Kidney tubule cell (primary cell): ENCODE data around the gene CLRN3.

ENCODE experiments used
- DNase-seq: peaks from one replicate; pipeline ENCODE4 v3.0.0-alpha.2; 2018; ENCODE audit warnings: low spot score

CLRN3 gene, protein sequence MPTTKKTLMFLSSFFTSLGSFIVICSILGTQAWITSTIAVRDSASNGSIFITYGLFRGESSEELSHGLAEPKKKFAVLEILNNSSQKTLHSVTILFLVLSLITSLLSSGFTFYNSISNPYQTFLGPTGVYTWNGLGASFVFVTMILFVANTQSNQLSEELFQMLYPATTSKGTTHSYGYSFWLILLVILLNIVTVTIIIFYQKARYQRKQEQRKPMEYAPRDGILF

DNA sequence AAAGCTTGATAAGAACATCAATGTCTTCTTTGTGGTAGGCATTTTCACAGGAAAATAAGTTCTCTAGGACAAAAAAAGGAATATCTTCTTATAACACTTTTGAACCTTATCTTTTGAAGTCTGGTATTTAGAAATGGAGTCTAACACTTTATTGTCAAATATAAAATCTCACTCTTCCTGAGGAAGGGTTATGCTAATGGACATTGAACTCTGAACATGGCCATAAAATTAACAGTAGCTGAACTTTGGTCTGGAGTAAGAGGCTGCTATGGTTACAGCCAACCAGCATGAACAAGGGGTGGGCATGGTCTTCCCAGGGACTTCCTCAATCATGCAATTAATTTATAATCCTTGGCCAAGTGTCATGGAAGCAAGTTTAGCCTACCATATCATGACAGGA is at the start of gene CLRN3:
TSS of gene CLRN3 (minus strand) at position 199 of the 400 bp plus-strand sequence. CDS start at position 42, 157 bp downstream.
- no peak for DNase-seq

DNA sequence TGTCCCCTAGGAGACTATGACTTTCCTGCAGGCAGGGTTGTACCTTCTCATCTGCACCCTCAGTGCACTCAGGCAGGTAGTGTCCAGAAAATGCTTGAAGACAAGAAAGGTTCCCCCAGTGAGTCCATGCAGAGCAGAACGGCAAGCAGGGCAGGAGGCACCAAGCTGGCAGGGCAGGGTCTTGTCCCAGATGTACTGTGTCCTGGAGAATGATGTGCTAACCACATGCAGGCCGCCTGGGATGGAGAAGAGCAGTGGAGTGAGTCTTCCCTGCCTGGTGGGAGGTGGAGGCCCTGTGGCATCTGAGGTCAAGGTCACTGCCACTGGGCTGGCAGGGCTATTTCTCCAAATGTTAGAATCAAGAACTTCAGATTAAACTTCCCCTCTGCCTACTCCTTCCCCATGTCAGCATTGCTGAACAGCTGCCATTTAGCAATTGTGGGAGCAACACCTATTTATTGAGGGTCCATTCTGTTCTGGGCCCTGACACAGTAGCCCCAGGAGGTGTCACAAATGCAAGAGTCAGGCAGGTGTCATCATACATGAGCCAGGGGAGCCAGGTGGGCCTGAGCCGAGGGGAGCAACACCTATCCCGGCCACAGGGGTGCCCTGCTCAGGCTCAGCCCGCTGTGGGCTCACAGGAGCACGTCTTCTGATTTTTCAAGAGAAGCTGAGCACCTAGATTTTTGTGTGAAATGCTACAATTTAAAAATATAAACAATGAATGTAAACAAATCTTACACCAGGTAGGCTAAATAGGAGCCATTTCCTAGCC is 48.3 kb upstream of the CLRN3 start:
- no peak for DNase-seq

DNA sequence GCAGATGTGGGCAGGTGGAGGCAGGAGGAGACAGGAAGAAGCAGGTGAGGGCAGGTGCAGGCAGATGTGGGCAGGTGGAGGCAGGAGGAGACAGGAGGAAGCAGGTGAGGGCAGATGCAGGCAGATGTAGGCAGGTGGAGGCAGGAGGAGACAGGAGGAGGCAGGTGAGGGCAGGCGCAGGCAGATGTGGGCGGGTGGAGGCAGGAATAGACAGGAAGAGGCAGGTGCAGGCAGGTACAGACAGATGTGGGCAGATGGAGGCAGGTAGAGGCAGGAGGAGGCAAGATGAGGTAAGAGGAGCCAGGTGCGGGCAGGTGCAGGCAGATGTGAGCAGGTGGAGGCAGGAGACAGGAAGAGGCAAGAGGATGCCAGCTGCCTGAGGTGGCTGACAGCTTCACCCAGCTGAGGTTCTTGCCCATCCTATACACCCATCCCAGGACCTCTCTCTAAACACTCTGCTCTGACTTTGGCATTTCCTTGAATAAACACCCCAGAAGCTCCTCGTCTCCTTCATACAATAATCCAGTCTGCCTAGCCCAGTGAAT is 47.1 kb upstream of the CLRN3 start:
- DNase-seq: no peak

DNA sequence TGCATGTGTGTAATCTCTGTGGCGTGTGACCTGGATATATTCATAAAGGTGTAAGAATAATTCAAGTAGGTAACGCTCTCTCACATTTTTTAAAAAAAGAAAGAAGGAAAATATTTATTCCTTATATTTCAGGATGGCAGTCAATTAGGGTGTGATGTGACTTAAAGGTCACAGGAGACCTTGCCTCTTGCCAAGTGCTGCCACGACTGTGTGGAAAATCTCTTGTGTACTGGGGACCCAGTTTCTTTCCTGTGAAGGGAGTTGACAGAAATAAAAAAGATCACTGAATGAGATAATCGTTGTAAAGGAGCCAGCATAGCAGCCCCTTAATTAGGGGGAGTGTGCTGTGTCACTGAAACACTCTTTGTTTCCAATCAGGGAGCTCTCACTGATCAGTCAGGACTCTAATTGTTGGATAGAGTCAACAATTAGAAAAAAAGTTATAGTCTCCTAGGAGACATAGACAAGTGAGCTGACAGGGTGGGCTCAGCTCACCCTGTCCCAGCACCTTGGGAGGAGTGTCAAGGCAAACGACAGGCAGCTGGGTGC is 45.2 kb upstream of the CLRN3 start:
- no peak for DNase-seq

DNA sequence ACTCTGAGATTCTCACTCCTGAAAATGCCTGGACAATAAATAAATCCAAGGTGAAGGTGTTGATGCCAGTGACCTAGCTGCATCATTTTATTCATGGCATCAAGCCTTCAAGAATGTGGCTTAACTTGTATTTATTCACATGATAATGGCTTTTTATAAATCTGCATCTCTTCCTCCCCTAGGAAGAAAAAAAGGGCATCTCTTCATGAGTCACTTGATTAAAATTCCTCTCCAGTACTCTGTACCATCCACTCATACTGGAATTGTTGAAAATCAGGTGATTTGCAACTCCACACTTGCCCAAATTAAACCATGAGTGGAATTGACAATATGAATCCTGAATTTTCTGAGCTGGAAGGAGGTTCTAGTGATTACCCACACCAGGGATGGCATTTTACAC is 44.3 kb upstream of the CLRN3 start:
- peak; percentile 36 for DNase-seq

DNA sequence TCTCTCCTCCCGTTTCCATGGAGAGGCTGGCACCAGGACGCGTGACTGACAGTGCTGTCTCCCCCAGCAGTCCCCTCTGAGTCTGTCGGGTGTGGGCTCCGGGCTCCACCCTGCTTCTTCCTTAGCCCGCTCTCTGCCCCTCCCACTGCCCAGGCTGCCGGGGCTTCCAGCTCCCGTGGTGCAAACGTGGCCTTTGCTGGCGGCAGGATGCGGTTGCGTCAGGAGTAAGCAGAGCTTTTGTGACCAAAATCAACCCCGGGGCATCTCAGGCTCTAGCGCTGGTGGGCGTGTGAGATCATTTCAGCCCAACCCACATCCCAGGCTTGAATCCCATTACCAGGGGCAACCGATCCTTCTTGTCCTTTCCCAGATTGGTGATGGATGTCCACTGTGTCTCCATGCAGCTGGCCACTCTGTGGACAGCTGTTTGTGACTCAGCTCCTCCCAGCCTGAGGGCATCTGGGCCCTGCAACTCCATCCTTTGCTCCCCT is 42.4 kb upstream of the CLRN3 start:
- DNase-seq: no peak

DNA sequence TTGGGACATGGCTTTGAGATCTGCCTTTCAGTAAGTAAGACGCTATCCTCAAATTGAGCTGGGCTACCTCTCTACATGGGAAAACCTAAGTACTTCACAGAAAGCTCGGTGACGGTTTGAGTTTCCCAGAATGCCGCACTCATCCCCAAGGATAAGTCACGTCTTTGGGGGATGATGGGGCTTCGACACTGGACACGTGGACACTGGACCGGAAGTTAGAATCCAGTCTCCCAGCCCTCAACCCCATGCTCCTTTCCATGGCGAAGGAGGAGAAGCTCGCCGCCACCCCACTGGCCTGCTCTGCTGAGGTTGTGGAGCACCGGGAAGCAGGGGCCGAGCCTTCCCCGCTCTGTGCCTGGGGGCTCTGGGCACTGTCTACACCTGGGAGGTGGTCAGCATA is 41.6 kb upstream of the CLRN3 start:
- DNase-seq: no peak

DNA sequence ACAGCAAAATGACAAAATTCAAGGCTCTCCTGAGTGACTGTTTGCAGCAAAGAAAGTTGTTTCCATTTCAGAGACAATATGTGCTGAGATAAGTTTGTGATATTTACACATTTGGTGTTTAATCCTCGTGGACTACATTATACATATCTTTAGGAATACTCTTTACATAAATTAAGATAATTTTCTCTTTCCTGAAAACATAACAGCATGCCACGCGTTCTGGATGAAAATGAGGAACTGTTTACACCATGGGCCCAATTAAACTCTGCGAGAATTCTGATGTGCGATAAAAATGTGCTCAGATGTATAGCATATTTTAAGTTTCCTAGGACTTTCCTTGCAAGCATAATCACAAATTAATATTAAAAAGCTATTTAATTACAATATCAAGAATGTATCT is 40.5 kb upstream of the CLRN3 start:
- DNase-seq: no peak

DNA sequence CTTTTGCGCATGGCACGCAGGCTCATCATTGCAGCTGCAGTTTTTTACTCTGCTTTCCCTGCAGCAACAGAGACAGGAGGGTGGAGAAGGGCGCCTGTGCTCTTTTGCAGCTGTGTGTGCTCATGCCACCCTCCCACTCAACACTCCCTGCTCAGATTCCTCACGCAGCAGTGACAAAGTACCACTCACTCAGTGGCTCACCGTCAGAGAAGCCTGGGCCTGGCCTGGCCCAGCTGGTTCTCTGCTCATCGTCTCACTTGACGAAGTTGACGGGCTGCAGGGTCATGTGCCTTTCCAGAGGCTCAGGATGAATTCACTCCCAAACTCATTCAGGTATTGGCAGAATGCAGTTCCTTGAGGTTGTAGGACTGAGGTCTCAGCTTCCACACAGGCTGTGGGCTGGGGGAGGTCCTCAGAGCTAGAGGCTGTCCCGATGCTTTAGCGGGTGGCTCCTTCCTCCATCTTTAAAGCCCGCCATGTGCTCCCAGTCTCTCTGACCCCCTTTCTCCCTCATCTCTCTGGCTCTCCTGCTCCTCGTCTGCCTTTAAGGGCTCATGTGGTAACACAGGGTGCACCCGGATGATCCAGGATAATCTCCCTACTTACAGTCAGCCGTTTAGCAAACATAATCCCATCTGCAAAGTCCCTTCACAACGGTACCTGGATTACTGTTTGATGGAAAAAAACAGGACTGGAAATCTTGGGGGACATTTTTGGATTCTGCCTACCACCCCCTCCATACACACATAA is 40.0 kb upstream of the CLRN3 start:
- no peak for DNase-seq

DNA sequence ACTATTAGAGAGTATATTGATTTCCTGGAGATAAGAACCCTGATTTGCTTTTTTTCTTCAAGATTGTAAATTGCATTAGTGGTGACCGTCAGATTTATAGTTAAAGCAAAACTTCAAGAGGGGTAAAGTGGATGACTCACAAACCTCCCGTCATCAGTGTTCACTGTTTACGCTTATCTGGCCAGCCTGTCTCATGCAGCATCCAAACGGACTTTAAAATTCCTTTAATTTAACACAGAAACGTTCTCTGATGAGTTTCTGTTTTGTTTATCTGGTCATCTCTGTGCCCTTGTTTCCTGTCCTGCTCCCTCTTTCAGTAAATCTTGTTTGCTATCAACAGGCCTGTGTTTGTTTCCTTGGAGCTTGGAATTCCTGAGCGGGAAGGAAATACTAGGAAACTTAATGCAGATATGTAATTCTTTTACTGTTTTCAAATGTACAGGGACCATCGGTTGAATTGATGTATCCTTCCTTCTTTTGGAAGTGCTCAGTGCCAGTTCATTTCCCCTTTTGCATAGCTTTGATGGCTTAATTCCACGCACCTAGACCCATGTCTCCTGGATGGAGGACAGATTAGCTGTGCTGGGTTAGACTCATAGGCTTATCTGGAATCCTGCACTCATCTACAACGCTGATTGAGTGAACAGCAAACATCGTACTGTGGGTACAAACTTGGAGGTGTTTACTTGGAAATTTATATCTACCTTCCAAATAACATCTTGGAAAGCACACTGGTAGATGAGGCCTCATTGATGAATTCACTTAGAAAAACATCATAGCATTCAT is 35.5 kb upstream of the CLRN3 start:
- no peak for DNase-seq

DNA sequence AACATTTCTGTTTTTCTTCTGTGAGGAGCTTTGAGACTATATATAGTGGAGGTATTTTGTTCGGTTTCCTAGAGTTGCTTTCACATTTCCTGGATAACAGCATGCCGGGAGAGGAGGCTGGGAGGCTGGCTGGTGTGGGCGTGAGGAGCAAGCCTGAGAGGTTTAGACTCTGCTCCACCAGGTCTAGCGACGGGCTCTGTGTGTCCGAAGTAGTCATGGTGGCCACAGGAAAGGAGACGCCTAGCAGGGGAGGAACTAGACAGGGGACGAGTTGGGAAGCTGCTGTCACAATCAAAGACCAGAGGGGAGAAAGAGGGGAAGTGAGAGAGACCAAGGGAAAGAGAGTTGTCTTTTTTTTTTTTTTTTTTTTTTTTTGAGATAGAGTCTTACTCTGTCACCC is 33.7 kb upstream of the CLRN3 start:
- no peak for DNase-seq

DNA sequence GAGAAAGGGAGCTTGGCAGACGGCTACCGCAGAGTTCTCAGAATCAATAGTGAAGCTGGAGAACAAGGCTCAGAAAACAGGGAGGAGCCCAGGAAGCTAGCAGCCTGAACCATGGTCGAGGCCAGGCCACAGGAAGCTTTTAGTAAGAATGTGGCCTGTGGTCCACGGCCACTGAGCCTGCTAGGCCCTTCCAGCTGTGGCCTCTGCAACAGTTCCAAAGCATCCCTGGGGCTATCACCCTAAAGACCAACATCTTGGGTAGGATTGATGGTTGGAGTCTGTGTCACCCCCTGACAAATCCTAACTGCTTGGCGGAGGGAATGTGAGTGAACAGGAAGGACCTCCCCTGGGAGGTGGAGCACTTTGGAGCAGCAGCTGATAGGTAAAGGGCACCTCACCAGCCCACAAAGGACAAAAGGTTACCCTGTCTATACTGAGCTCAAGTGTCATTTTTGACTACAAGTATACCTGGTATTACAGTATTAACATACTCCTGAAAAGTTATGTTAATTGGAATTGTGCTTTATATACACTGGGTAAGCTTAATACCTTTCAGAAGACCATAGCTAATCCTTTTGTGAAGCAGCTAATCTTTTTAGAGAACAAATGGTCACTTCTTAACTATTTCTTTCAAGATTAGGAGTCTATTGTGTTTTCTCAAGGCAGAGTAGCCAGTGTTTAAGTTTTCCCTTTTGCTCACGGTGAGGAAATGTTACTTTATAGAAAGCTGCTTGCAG is 32.9 kb upstream of the CLRN3 start:
- DNase-seq: no peak

DNA sequence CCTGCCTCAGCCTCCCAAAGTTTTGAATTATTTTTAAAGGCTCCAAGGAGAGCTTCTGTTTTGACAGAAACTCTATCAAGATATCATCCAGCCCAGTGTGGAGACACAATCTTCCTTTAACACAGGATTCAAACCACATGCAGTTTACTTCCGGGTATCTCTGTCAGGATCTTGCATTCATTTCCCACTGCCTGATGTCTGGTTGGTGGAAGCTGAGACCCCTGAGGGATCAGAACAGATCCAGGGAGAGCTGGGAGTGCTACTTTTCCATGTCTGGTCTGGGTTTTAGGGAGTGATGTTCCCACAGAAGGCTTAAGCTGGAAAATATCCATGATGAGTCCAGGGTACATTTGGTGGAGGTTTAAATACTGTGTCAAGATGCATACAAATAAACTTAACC is 30.9 kb upstream of the CLRN3 start:
- DNase-seq: no peak

DNA sequence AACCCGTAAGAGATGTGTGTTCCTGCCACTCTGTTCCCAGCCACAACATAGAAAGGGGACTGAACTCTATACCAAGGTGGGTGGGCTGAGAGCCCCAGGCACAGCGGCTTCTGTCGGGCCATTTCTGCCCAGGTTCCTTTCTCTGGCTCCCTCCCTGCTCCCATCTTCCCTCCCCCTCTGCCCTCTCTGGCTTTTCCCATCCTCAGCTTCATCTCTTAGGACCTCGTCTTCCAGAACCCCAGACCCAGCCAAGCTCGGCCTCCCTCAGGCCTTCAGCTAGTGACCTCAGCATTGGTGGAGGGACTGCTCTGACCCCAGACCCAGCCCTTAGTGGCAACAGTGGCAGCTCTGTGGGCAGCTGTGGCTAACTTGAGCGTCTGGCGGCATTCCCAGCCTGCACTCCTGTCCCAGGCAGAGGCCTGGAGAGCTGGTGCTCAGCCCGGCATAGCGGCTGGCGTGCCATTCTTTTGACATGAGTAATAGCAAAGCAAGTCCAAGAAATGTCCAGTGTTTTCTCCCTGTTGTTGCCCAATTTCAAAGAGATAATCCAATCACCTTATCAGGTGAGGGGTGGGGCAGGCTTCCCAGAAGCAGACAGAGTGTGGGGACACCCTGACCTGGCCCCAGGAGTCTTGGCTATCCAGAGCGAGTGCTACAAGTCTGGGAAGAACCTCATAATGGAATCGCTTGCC is 30.1 kb upstream of the CLRN3 start:
- DNase-seq: peak; percentile 95

DNA sequence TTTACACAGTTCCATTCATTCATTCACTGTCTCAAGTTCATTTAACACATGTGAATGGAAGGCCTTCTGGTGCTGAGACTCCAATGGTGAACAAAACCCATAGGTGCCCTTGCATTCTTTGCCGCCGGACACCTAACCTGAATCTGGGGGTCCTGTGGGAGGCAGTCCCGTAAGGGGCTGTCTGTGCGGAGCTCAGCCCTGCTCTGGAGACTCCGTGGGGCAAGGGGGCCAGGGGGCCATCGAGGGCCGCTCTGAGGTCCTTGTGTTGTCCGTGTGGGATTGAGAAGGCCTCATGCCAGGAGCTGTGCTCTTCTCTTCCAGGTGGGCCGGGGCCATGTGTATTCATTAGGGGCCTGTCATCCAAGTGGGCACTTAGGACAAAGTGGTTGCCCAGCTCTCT is 29.5 kb upstream of the CLRN3 start:
- no peak for DNase-seq

DNA sequence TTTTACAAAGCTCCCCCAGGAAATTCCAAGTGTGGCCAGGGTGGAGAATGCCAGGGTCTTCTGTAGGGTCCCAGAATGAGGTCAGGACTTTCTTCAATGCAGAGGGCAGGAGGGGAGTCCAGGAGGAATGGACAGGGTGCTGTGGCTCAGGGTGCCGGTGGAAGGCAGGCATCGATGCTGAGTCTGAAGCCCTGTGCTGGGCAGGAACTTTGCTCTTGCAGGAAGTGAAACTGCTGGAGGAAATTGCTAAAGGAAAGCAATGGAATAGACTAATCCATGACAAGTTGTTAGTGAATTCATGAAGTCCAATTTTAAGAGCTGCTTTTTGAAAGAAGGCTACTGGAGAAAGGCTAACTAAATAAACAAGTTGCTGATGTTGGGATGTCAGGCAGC is 29.0 kb upstream of the CLRN3 start:
- no peak for DNase-seq

DNA sequence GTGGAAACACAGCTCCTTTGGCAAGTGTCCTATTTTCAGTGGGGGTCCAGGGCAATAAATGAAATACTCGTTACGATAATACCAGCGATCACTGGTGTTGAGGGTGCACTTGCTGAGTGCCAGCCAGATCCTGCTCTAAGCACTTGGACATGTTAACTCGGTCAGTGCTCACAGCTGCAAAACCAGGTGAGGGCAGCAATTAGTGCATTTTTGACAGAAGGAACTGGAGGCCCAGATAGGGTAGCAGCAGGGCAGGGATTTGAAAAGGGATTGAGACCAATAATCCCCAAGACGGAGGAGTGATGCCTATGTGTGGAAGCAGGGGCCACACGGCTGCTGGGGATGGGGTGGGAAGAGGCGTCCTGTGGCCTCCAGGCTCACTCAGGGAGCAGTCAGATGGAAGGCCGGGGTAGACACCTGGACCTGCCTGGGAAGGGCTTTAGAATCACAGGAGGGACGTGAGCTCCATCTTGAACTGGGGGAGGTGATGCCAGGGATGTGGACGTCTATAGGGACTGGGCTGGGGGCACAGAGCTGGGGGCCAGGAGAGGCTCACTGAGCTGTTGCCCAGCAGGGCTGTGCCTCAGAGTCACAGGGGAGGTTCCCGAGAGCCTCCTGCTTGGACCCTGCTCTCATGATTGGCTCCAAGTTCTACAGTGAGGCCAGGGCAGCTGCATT is 28.5 kb upstream of the CLRN3 start:
- no peak for DNase-seq

DNA sequence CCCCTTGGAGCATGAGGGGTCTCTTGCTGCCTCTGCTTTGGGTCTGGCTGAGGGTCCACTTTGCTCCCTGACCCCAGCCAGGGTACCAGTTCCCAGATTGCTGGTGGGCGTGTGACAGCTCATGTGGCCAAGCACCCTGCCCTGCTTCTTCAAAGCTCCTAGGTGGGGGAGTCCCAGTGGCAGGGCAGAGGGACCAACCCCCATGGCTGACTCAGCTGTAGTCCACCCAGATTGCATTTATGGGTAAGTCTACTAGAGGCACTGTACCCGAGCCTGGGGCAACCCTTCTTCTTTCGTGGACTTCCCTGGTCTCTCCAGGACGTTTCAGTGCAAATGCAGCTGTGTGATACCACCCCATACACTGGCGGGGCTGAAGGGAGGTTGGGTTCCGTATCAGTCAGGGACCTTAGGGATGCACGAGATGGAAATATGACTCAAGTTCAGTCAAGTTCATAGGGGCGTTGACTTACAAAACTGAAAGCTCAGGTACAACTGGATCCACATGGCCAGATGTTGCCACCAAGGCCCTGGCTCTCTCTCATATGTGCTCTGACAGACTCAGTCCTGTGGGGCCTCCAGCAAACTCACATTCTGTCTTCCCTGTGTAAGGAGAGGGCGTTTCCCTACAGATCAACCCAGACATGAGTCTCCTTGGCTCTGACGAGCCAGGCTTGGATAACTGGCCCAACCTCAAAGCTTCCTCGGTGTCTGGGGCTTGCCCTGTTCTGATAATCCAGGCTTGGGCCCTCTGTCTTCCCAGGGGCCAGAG is 27.7 kb upstream of the CLRN3 start:
- no peak for DNase-seq
